DND-41 (cell line): ENCODE results near the gene SLAIN1.

Experiments
- ATAC-seq: fragments of 200-7000 bp; cut with Tn5 transposase; 3 replicates; pipeline ENCODE4 v1.9.1; 2021; ENCODE audit warnings: low read depth; ENCODE audit not compliant: insufficient read depth
- DNase-seq: peaks from one replicate; pipeline ENCODE4 v3.0.0-alpha.2; 2020
- H2AFZ ChIP-seq: 2 replicates; pipeline ENCODE4 v1.6.0; 2012; ENCODE audit warnings: low read depth, low read length
- H3K27ac ChIP-seq: 2 replicates; pipeline ENCODE4 v1.5.1; 2012; ENCODE audit warnings: low read length, inconsistent platforms
- H3K27me3 ChIP-seq: fragments of 200-600 bp; sonication (generic); 2 replicates; pipeline ENCODE4 v1.6.0; 2012; ENCODE audit warnings: low read length, mild to moderate bottlenecking, inconsistent platforms; ENCODE audit not compliant: insufficient read depth, poor library complexity
- H3K36me3 ChIP-seq: 2 replicates; pipeline ENCODE4 v1.5.1; 2012; ENCODE audit warnings: low read length, inconsistent platforms; ENCODE audit not compliant: insufficient read depth
- H3K4me1 ChIP-seq: 2 replicates; pipeline ENCODE4 v1.5.1; 2012; ENCODE audit warnings: mild to moderate bottlenecking, low read length; ENCODE audit not compliant: insufficient read depth
- H3K4me2 ChIP-seq: 2 replicates; pipeline ENCODE4 v1.6.0; 2012; ENCODE audit warnings: mild to moderate bottlenecking, moderate library complexity, low read length, inconsistent platforms; ENCODE audit not compliant: insufficient read depth
- H3K4me3 ChIP-seq, 2 experiments: fragments of 200-600 bp in 1 of 2; shearing (Covaris generic) in 1 of 2; 2 replicates each; pipeline ENCODE4 v1.5.1; 2012 to 2016; ENCODE audit warnings: inconsistent platforms in 2 of 2, low read length in 2 of 2, mild to moderate bottlenecking in 2 of 2, low read depth in 1 of 2, moderate library complexity in 1 of 2
- H3K79me2 ChIP-seq: 2 replicates; pipeline ENCODE4 v1.6.0; 2012; ENCODE audit warnings: low read length, inconsistent platforms; ENCODE audit not compliant: insufficient read depth
- H3K9ac ChIP-seq: 2 replicates; pipeline ENCODE4 v1.6.0; 2012; ENCODE audit warnings: low read depth, mild to moderate bottlenecking, inconsistent platforms, low read length, moderate library complexity
- H3K9me3 ChIP-seq: 2 replicates; pipeline ENCODE4 v1.5.1; 2012; ENCODE audit warnings: low read length, moderate library complexity, mild to moderate bottlenecking, inconsistent platforms; ENCODE audit not compliant: insufficient read depth, severe bottlenecking
- H4K20me1 ChIP-seq: 2 replicates; pipeline ENCODE4 v1.6.0; 2012; ENCODE audit warnings: low read length; ENCODE audit not compliant: insufficient read depth
- CTCF ChIP-seq: IDR thresholded peaks from 2 replicates; pipeline ENCODE4 v1.5.1; 2012; ENCODE audit warnings: borderline replicate concordance, low read length, moderate library complexity, mild to moderate bottlenecking; ENCODE audit not compliant: poor library complexity, severe bottlenecking; ENCODE audit errors: extremely low read depth
- EZH2 ChIP-seq: IDR thresholded peaks from 3 replicates; pipeline ENCODE4 v1.6.1; 2012; ENCODE audit warnings: borderline replicate concordance, low read depth, mild to moderate bottlenecking, moderate library complexity, low read length, inconsistent platforms; ENCODE audit not compliant: severe bottlenecking

The SLAIN1 gene

GRCh38 chr13:77692746-77693448, 4.6 kb upstream of the SLAIN1 start:
- Histone ChIP-seq H3K4me3 (no peak overlapping the region), H3K27ac (no peak overlapping the region), H3K79me2 (no peaks in the 10 kb centered on the region), H4K20me1 (no peaks in the 10 kb centered on the region), H3K36me3 (no peaks in the 10 kb centered on the region), H3K4me1 (peaks cover 6% of the 10 kb centered on the region; the same call in 1 of the 2 replicates), H3K27me3 (peaks cover 16% of the 10 kb centered on the region), H3K4me2 (no peak overlapping the region), H2AFZ (no peak overlapping the region), H3K9me3 (no peaks in the 10 kb centered on the region), H3K9ac (no peak overlapping the region)
- DNase-seq, result no peak
- no peak for ATAC-seq
- no peak for TF ChIP-seq EZH2
- TF ChIP-seq CTCF, result no peak

GRCh38 chr13:77693449-77693940, 4.0 kb upstream of the SLAIN1 start:
- Histone ChIP-seq H3K9me3 (no peaks in the 10 kb centered on the region), H3K27me3 (peaks cover 16% of the 10 kb centered on the region), H3K4me2 (no peak overlapping the region), H4K20me1 (no peaks in the 10 kb centered on the region), H3K9ac (no peak overlapping the region), H3K4me1 (peaks cover 6% of the 10 kb centered on the region; the same call in 1 of the 2 replicates), H3K4me3 (no peak overlapping the region), H3K36me3 (no peaks in the 10 kb centered on the region), H3K79me2 (0 out of 2 replicates have a peak, but pooled peaks cover 3% of the 10 kb centered on the region), H3K27ac (no peak overlapping the region), H2AFZ (no peak overlapping the region)
- no peak for ATAC-seq
- TF ChIP-seq CTCF, result no peak
- no peak for TF ChIP-seq EZH2
- DNase-seq, result no peak

DNA sequence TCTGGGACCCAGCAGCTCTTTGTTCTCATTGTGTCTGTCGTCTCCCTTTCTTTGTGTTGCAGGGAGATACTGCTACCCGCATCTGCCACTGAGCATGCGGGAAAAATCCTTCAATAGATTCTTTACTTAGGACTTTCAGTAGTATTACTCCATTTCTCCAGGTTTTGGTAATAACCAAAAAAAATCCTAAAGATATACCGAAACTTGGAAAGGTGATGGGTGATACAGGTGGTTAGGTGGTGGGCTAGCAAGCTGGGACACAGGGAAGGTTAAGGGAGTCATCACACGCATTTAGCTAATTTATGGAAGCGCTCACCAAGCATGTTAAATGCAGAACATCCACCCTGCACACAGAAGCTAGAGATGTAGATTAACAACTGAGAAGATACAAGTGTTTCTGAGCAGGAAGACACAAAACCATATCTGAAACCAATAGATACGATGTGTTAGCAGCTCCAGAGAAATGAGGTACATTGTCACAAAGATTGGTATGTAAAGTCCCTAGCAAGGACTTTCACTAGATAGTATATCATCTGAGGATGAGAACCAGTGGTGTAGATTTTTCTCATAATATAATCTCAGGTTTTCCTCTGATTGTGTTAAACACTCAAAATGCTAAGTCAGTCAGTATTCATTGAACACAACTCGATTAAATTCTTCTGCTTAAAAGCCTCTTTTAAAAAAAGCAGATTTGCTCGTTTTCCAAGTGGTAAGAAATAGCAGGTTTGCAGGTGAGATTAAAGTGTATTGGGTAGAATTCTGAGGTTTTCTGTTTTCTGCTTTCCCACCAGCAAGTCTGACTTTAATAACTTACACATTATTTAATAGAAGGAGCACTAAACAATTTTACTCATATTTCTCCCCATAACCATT, 1.2 kb upstream of the SLAIN1 start:
- H3K4me2 ChIP-seq, result peak overlapping the region; percentile 72
- H3K79me2 ChIP-seq, result peaks cover 12% of the 10 kb centered on the region
- no peak for DNase-seq
- H4K20me1 ChIP-seq, result peaks cover 3% of the 10 kb centered on the region; the same call in 1 of the 2 replicates
- H3K4me1 ChIP-seq, result peaks cover 23% of the 10 kb centered on the region; the same call in 1 of the 2 replicates
- peak; percentile 44 for TF ChIP-seq EZH2
- no peak for TF ChIP-seq CTCF
- no peak overlapping the region for H3K4me3 ChIP-seq
- H3K9me3 ChIP-seq, result no peaks in the 10 kb centered on the region
- no peak overlapping the region for H3K9ac ChIP-seq
- H3K27me3 ChIP-seq, result peaks cover 21% of the 10 kb centered on the region
- no peak overlapping the region for H3K27ac ChIP-seq
- no peaks in the 10 kb centered on the region for H3K36me3 ChIP-seq
- H2AFZ ChIP-seq, result no peak overlapping the region
- no peak for ATAC-seq
